Body of pancreas (tissue), 4 donors: ENCODE measurements around the gene UNC13C.

Experiments
- POLR2A ChIP-seq, 3 donors: fragments of 450-650 bp; IDR thresholded peaks; one replicate each; pipeline ENCODE4 v1.6.1; 2016; ENCODE audit warnings: antibody characterized with exemption in 3 of 3, mild to moderate bottlenecking in 2 of 3
- TF ChIP-seq, protein P1 (sequence below), 7 experiments: fragments of 450-650 bp in 4 of 7; fragments of 200-600 bp in 3 of 7; sonication (generic) in 3 of 7; IDR thresholded peaks; one replicate each; pipeline ENCODE4 v1.5.1; 2016 to 2019; ENCODE audit warnings: antibody characterized with exemption in 7 of 7

DNA sequence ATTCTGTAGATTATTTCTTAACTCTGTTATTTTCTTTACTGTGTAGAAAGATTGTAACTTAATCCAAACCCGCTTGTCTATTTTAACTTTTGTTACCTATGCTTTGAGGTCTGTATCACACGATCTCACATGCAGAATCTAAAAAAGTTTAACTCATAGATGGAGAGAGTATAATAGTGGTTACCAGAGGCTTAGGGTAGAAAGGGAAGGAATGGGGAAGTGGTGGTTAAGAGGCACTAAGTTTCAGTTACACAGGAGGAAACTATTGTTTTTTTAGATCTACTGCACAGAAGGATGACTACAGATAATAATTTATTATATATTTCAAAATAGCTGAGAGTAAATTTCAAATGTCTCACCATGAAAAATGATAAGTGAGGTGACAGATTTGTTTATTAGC is 703.3 kb downstream of the UNC13C start:
- TF ChIP-seq, protein P1, sequence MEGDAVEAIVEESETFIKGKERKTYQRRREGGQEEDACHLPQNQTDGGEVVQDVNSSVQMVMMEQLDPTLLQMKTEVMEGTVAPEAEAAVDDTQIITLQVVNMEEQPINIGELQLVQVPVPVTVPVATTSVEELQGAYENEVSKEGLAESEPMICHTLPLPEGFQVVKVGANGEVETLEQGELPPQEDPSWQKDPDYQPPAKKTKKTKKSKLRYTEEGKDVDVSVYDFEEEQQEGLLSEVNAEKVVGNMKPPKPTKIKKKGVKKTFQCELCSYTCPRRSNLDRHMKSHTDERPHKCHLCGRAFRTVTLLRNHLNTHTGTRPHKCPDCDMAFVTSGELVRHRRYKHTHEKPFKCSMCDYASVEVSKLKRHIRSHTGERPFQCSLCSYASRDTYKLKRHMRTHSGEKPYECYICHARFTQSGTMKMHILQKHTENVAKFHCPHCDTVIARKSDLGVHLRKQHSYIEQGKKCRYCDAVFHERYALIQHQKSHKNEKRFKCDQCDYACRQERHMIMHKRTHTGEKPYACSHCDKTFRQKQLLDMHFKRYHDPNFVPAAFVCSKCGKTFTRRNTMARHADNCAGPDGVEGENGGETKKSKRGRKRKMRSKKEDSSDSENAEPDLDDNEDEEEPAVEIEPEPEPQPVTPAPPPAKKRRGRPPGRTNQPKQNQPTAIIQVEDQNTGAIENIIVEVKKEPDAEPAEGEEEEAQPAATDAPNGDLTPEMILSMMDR (IDR thresholded peaks at IDR 0.05), result no peak
- no peak for TF ChIP-seq POLR2A (IDR thresholded peaks at IDR 0.05)
